Erythroblast (primary cell): Measurements from ENCODE around the gene STOX2.

ENCODE experiments used
- DNase-seq, 2 experiments: peaks; one replicate each; lab custom pipeline; 2025; lab: John Stamatoyannopoulos, UW
- GATA1 ChIP-seq: IDR thresholded peaks from 2 replicates; pipeline ENCODE4 v1.6.1; 2011; ENCODE audit warnings: low read depth, mild to moderate bottlenecking, control low read depth, low read length, moderate library complexity
- POLR2A ChIP-seq: IDR thresholded peaks from 2 replicates; pipeline ENCODE4 v1.6.1; 2011; ENCODE audit warnings: mild to moderate bottlenecking, low read length

The STOX2 gene

DNA sequence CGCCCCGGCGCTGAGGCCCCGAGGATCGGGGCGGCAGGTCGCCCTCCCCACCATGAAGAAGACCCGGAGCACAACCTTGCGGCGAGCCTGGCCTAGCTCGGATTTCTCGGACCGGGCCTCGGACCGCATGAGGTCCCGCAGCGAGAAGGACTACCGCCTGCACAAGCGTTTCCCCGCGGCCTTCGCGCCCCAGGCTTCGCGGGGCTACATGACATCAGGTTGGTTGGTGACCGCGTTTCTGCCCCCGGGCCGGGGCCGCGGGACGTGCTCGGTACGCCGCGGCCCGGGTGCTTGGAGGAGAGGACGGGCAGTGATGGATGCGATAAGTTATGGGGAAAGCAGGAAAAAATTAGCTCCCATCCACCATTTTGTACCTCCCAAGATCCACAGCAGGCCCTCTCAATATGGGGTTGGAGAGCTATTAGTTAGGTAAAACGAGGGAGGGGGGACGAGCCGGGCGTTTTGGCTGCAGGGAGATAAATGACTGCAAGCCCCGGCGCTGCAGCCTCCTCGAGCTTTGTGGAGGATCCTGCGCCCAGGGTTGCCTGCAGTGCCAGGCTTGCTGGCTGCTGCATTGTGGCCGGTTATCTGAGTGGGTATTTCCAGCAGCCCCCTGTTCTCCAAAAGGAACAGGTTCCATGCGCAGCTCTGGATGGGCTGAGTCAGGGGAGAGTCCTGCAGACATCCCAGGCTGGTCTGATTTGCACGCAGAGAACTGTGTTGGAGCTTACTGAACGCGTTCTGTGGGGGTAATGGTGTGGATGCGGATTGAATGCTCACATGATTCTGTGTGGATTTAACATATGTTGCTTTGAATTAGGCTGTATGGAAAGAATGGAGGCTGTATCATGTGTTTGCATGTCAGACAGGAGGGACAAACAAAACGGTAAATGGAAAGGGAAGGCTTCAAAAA lies 1.9 kb downstream of the STOX2 start:
- DNase-seq: no peak
- TF ChIP-seq POLR2A: no peak
- no peak for TF ChIP-seq GATA1

DNA sequence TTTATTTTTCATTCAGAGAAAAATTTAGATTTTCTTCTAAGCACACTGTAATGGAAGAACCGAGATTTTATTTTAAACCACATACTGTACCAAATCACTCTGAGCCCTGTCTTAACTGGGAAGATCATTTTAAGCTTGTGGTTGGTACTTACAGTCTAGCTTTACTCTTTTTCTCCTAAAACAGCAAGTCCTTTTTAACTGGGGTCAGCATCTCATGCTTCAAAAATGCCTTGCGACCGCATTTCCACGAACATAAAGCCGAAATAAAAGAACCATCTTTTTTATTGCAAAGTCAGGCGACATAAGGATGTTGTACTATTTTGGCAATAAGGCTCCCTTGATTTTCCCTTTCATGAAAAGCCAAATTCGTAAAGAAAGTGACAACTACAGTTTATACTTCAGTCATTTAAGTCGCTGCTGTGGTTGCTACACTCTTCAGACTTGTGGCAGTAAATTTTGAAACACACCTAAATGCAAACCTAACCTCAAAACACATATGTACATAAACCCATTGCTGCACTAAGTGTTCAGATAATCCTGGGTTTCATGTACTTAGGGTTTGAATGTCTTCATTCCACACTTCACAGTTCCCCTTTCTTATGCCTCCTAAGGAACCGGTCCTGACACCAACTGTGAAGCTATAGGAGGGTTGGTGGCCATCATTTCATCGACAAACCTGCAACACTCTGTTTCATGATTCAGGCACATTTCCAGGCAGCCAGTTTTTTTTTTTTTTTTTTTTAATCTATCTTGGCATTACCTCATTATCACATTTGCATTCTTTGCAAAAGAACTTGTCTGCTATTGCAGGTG lies 3.0 kb downstream of the STOX2 start:
- TF ChIP-seq GATA1: no peak
- no peak for TF ChIP-seq POLR2A

DNA sequence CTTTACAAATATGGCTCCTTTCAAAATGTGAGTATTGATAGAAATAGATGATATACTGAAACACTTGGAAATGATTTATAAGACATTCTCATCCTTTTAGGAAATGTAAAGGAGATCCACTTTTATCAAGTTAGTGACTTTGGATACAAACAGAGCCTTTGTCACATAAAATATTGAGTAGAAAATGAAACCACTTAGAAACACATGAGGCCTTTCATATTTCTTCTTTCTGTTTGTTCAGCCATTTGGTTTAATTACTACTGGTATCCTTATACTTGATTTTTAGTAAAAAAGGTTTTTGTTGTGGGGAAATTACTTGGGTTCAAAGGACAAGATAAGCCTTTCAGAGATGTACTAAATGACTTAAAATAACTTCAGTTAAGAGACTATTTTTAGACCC lies 4.1 kb downstream of the STOX2 start:
- no peak for TF ChIP-seq POLR2A
- TF ChIP-seq GATA1: no peak
- DNase-seq: no peak

More for the DNA sequence above, 3.0 kb downstream of the STOX2 start:
- no peak for DNase-seq

DNA sequence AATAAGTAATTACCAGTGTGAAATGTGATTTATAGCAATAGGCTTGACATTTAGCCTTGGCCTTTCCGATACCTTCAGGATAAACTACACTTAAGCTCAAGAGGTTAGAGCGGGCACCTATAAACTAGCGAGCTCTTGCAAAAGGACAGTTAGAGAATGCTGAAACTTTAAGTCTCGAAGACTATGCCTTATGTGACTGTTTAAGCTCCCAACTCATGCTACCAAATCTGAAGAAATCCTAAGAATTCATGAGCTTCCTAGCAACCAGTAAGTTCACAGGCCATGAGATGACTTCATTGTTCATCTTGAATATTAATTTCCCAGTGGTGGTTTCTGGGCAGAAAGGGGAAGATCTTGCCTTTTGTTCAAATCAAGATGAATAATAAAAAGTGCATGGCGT lies 4.7 kb downstream of the STOX2 start:
- DNase-seq: no peak
- TF ChIP-seq POLR2A (no peak), GATA1 (no peak)

DNA sequence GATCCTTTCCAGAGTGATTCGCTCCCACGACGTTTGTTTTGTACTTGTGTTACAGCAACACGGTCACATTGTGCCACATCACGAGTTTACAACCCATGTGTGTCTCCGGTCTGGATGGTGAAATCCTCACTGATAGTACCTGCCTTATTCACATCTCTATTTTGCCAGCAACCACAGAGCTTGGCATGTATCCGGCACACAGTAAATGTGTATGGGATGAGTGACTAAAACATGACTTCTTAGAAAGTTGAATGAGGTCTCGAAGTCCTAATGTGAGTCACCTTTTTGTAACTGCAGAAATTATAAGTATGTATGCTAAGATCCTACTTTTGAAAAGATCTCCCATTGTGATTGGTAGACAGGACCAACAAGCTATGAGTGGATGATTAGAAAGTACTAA lies 7.5 kb downstream of the STOX2 start:
- TF ChIP-seq POLR2A: no peak
- TF ChIP-seq GATA1: no peak
- DNase-seq: no peak

DNA sequence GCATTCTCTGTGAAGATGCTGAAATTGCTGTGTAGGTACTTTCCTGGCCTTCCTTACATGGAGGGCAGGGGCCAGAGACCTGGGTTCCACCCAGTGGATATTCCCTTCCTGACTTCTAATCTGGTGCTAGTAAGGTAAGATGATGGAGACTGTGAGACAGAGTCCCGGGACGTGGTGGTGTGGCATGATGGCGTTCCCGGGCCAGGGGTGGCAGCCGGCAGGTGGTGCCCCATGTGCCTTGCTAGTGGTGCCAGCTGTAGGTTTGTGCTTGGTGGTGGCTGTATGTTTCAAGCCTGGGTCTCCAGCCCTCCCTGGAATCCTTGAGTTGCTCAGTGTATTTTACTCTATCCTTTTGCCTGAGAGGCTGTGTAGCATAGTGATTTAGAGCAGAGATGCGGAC lies 10.9 kb downstream of the STOX2 start:
- TF ChIP-seq GATA1 (no peak), POLR2A (no peak)
- DNase-seq: no peak

DNA sequence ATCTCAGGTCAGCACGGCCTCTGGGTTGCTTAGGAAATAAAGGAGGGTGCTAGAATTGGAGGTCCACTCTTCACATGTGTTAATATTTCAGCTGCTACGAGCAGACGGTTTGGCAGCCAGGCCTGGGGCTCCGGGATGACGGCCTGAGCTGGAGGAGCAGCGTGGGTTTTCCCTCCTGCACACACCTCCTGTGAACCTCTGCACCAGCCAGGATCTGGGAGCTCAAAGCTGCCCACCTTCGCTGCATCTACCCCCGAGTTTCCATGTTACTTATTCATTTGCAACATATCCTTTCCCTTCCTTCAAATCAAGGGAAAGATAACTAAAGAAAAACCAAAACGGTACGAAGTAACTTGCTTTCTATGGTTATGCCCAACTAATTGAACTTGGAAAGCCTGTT lies 13.6 kb downstream of the STOX2 start:
- TF ChIP-seq POLR2A: no peak
- TF ChIP-seq GATA1: no peak
- DNase-seq: no peak

DNA sequence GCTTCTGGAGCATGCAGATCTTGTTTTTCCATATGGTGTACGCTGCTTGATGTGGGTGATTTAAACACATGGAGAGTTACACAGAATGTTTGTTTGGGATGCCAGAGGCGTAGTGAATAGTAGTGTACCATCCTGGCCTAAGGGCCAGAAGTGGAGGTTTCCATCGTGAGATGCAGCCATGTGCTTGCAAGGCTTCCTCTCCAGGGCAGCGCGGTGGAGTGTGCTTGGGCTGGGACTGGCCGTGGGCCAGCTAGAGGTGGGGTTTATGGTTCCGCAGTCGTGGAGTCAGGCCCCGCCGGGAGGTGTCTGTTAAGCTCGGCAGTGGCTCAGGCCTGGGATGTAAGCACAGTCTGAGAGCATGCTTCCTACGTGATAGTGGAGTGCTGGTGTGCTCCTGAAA lies 14.0 kb downstream of the STOX2 start:
- no peak for DNase-seq

DNA sequence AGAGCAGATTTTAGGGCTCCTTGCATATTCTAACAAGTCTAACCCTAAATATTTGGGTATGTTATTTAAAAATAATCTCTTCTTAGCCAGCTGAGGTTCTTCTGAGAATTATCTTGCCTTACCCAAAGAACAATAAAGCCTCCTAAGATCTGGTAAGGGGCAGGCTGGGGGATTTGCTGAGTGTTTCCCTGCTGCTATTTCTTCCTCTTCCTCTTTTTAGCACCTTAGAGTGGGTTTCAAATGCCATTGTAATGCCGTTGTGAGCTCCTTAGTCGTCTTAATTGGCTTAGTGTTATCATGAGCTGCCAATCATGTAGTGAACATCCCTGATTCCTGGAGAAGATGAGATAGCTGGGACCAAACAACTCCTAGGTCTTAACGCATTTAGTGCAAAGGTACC lies 15.4 kb downstream of the STOX2 start:
- TF ChIP-seq GATA1: no peak
- no peak for TF ChIP-seq POLR2A
- DNase-seq: no peak

More for the DNA sequence above, 14.0 kb downstream of the STOX2 start:
- TF ChIP-seq POLR2A (no peak), GATA1 (no peak)

DNA sequence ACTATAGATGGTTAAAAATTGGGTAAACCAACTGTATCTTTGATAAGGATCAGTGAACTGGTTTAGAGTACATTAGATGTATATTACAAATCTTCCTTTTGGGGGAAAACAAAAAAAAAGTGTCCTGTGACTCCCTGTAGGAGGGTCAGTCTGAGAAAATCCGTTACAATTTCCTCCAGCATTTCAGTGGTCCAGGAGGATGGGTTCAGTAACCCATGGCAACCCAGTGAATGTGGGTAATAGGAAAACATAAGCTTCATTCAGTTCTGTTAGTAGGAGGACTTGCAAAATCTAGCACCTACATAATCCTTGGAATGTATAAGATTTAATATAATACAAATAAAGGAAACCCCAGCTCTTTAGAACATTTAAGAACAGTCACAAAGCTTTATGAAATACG lies 16.2 kb downstream of the STOX2 start:
- DNase-seq: no peak
- TF ChIP-seq GATA1 (no peak), POLR2A (no peak)

DNA sequence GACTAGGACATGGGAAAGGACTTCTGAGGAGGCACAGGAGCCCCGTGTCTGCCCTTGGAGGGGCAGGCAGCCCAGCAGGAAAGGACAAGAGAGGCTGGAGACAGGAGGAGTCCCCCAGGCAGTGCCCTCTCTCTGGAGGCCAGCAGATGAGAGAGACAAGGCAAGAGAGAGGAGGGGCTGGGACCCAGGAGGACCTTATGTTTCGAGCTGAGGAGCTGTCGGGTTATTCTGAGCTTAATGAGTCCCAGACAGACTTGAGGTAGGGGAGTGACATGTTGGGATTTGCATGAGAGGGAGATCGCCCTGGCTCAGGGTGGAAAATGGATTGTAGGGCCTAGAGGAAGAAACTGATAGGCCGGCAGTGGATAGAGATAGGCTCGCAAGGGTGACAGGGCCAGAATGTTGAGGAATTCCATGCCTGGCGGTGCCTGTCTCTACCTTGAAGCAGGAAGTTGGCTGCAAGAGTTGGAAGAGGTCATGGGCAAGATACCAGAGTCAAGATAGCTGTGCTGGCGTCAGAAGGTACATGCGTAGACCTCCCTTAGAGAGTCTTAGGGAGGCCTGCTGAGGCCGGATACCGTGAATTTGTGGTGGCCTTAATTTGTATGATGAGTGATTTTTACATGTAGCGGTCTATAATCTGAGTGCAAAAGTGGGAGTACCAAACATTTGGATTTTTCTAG lies 19.4 kb downstream of the STOX2 start:
- TF ChIP-seq POLR2A (no peak), GATA1 (no peak)
- DNase-seq: no peak

DNA sequence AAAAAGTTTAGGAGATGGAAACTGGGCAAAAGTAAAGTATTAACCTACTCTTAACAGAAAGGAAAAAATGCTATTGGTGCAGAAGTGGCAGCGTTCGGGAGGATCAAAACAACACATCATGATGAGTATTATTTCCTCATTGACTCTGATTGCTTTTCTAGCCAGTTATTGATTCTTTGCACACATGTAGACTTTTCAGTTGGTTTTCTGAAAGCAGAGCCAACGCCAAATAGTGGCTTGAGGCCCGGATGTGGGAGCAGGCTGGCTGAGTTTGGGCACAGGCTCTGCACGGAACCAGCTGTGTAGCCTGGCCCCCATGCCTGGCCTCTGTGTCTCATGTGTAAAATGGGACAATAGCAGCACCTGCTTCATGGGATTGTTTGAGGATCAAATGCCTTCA lies 21.8 kb downstream of the STOX2 start:
- TF ChIP-seq POLR2A (no peak), GATA1 (no peak)
- DNase-seq: no peak

DNA sequence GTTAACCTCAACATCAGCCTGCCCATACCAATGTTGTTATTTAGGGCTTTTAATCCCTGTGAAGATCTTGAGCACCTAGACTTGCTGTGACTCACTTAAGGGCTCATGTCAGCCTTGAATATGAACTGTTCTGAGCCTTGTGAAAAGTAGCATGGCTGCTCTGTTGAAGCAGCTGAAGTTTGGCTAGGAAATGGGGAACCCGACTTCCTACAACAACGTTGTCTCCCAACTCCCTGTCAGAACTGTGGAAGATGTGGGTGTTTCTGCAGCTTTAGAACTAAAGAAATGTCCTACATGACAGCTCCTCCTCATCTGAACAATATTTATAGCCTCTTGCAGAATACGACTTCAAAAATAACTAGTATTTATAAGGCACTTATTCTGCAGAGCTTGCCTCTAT lies 27.5 kb downstream of the STOX2 start:
- DNase-seq: no peak
- TF ChIP-seq POLR2A (no peak), GATA1 (no peak)
